Measurements from ENCODE around the gene C1orf105. TPM values are rescaled to one million over a fixed set of nuclear protein-coding genes. Genes with fewer than 3 reads are reported as not detected.

The C1orf105 gene
- total RNA-seq, 1 experiment from 2014 or later = not detected

DNA sequence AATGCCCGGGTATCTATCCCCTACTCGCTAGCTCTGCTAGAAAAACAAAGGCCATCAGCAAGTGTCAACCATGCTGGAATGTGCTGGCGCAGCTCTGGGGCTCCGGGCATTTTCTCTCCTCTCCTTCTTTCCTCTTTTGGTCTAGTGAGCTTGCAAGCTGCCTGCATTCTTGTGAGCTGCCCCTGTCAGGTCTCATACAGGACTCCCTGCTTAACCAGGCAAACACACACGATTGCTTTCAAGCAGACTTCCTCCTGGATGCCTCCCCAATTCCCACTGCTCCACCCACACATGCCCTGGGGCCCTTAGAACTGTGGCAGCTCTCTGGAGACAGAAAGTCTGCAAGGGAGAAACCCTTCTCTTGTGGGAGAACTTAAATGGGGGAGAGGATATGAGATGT lies 76.7 kb downstream of the C1orf105 start:
- H3K27ac ChIP-seq (ENCODE audit: low read depth, low read length, poor library complexity, severe bottlenecking) = no peak overlapping the region
- intact Hi-C loops (cut with micrococcal nuclease; ENCODE audit: unreplicated experiment) = no loop called here
- no TSS peak for BruUV-seq (replicated peaks)

GRCh38 chr1:172498857-172499256 lies 78.4 kb downstream of the C1orf105 start:
- BruUV-seq (replicated peaks) = no TSS peak
- DNase-seq (ENCODE audit: low spot score) = no peak
- CTCF ChIA-PET = no interaction called here
- POLR2A ChIA-PET (ENCODE audit: low non-redundant PET) = no interaction called here
- Histone ChIP-seq H3K27me3 (replicated peaks; ENCODE audit: insufficient read depth, low read depth, low read length, poor library complexity) (no peaks in the 10 kb centered on the region), H3K27ac (ENCODE audit: low read depth, low read length, poor library complexity, severe bottlenecking) (no peak overlapping the region), H3K4me3 (ENCODE audit: low read depth, low read length, poor library complexity, severe bottlenecking) (no peak overlapping the region), H3K36me3 (ENCODE audit: insufficient read depth, low read length, poor library complexity, severe bottlenecking) (no peaks in the 10 kb centered on the region), H3K9me3 (ENCODE audit: low read depth, low read length, poor library complexity, severe bottlenecking) (no peaks in the 10 kb centered on the region), H3K4me1 (ENCODE audit: insufficient read depth, low read length, poor library complexity, severe bottlenecking) (peaks cover 5% of the 10 kb centered on the region)
- TF ChIP-seq, protein P1, sequence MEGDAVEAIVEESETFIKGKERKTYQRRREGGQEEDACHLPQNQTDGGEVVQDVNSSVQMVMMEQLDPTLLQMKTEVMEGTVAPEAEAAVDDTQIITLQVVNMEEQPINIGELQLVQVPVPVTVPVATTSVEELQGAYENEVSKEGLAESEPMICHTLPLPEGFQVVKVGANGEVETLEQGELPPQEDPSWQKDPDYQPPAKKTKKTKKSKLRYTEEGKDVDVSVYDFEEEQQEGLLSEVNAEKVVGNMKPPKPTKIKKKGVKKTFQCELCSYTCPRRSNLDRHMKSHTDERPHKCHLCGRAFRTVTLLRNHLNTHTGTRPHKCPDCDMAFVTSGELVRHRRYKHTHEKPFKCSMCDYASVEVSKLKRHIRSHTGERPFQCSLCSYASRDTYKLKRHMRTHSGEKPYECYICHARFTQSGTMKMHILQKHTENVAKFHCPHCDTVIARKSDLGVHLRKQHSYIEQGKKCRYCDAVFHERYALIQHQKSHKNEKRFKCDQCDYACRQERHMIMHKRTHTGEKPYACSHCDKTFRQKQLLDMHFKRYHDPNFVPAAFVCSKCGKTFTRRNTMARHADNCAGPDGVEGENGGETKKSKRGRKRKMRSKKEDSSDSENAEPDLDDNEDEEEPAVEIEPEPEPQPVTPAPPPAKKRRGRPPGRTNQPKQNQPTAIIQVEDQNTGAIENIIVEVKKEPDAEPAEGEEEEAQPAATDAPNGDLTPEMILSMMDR (conservative IDR thresholded peaks at IDR 0.05; ENCODE audit: low read depth, low read length) = no peak
- TF ChIP-seq EZH2 (IDR thresholded peaks at IDR 0.05; ENCODE audit: borderline replicate concordance, low read depth, low read length, poor library complexity, severe bottlenecking) = no peak
- intact Hi-C loops (cut with micrococcal nuclease; ENCODE audit: unreplicated experiment) = no loop called here

More for the DNA sequence above, 76.7 kb downstream of the C1orf105 start:
- no peaks in the 10 kb centered on the region for H3K9me3 ChIP-seq (ENCODE audit: low read depth, low read length, poor library complexity, severe bottlenecking)
- POLR2A ChIA-PET (ENCODE audit: low non-redundant PET) = no interaction called here
- no peaks in the 10 kb centered on the region for H3K36me3 ChIP-seq (ENCODE audit: insufficient read depth, low read length, poor library complexity, severe bottlenecking)
- TF ChIP-seq, protein P1 (conservative IDR thresholded peaks at IDR 0.05; ENCODE audit: low read depth, low read length) = no peak
- no peak for TF ChIP-seq EZH2 (IDR thresholded peaks at IDR 0.05; ENCODE audit: borderline replicate concordance, low read depth, low read length, poor library complexity, severe bottlenecking)
- CTCF ChIA-PET = no interaction called here
- no peak overlapping the region for H3K4me3 ChIP-seq (ENCODE audit: low read depth, low read length, poor library complexity, severe bottlenecking)
- peaks cover 5% of the 10 kb centered on the region for H3K4me1 ChIP-seq (ENCODE audit: insufficient read depth, low read length, poor library complexity, severe bottlenecking)
- peak; percentile 63 for DNase-seq (ENCODE audit: low spot score)
- H3K27me3 ChIP-seq (replicated peaks; ENCODE audit: insufficient read depth, low read depth, low read length, poor library complexity) = no peaks in the 10 kb centered on the region

- intact Hi-C loops (cut with micrococcal nuclease; ENCODE audit: unreplicated experiment) = no loop called here
These were observed 79.2 kb downstream of the C1orf105 start for GRCh38 chr1:172499636-172500141.

More at GRCh38 chr1:172499636-172500141, 79.2 kb downstream of the C1orf105 start:
- H3K36me3 ChIP-seq (ENCODE audit: insufficient read depth, low read length, poor library complexity, severe bottlenecking) = no peaks in the 10 kb centered on the region
- no TSS peak for BruUV-seq (replicated peaks)
- H3K27ac ChIP-seq (ENCODE audit: low read depth, low read length, poor library complexity, severe bottlenecking) = no peak overlapping the region
- TF ChIP-seq, protein P1 (conservative IDR thresholded peaks at IDR 0.05; ENCODE audit: low read depth, low read length) = no peak
- no peak for TF ChIP-seq EZH2 (IDR thresholded peaks at IDR 0.05; ENCODE audit: borderline replicate concordance, low read depth, low read length, poor library complexity, severe bottlenecking)
- H3K4me1 ChIP-seq (ENCODE audit: insufficient read depth, low read length, poor library complexity, severe bottlenecking) = peaks cover 5% of the 10 kb centered on the region
- H3K27me3 ChIP-seq (replicated peaks; ENCODE audit: insufficient read depth, low read depth, low read length, poor library complexity) = no peaks in the 10 kb centered on the region
- ChIA-PET POLR2A (ENCODE audit: low non-redundant PET) (no interaction called here), CTCF (no interaction called here)
- no peaks in the 10 kb centered on the region for H3K9me3 ChIP-seq (ENCODE audit: low read depth, low read length, poor library complexity, severe bottlenecking)
- no peak overlapping the region for H3K4me3 ChIP-seq (ENCODE audit: low read depth, low read length, poor library complexity, severe bottlenecking)
- DNase-seq (ENCODE audit: low spot score) = no peak

All from A673 (cell line).